GM23338 (cell line): ENCODE measurements around the gene SIL1.

Experiments
- EZH2 ChIP-seq: fragments of 200-600 bp; sonication (generic); IDR thresholded peaks from one replicate; pipeline ENCODE4 v1.8.0; 2017; ENCODE audit warnings: antibody characterized with exemption, mild to moderate bottlenecking, low read depth; ENCODE audit not compliant: unreplicated experiment
- EZH2phosphoT487 ChIP-seq: fragments of 200-600 bp; sonication (generic); IDR thresholded peaks from one replicate; pipeline ENCODE4 v1.8.1; 2018; ENCODE audit warnings: antibody characterized with exemption; ENCODE audit not compliant: unreplicated experiment
- POLR2AphosphoS5 ChIP-seq: IDR thresholded peaks from 2 replicates; pipeline ENCODE4 v1.6.1; 2016; ENCODE audit warnings: antibody characterized with exemption, low read depth
- ZNF114 ChIP-seq: fragments of 250-450 bp; sonication (Bioruptor Pico); IDR thresholded peaks from 2 replicates; pipeline ENCODE4 v1.5.0; 2020; ENCODE audit warnings: mild to moderate bottlenecking, moderate library complexity
- TF ChIP-seq, protein P1 (sequence below), 2 experiments: fragments of 200-600 bp in 1 of 2; sonication (generic) in 1 of 2; conservative IDR thresholded peaks; 2 replicates each; pipeline versions ENCODE4 v1.5.1 to v1.6.1; 2016 to 2017; ENCODE audit warnings: antibody characterized with exemption in 2 of 2, low read depth in 2 of 2, mild to moderate bottlenecking in 2 of 2, moderate library complexity in 1 of 2
- TF ChIP-seq, protein P2 (sequence below): IDR thresholded peaks from one replicate; pipeline ENCODE4 v1.6.1; 2018; ENCODE audit warnings: antibody characterized with exemption; ENCODE audit not compliant: unreplicated experiment
- TF ChIP-seq, protein P3 (sequence below): fragments of 250-450 bp; sonication (Bioruptor Pico); IDR thresholded peaks from 2 replicates; pipeline ENCODE4 v1.5.0; 2020; ENCODE audit warnings: mild to moderate bottlenecking, moderate library complexity

DNA sequence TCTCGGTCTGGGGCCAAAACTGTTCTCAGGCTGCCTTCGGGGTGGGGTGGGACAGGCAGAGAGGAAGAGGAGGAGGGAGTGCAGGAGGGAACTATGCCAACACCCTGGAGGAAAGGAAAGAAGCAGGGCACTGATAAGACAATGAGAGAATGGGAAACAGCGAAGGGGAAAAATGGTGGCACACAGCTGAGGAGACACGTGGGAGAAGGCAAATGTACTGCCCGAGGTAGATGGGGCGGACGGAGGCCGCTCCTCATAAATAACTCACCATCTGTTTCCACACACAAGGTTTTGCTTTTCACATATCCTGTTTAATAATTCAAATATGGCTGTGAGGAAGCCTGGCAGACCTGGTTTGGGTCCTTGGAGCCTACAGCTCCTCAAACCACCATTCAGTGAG is 174.9 kb downstream of the SIL1 start:
- TF ChIP-seq, protein P1, sequence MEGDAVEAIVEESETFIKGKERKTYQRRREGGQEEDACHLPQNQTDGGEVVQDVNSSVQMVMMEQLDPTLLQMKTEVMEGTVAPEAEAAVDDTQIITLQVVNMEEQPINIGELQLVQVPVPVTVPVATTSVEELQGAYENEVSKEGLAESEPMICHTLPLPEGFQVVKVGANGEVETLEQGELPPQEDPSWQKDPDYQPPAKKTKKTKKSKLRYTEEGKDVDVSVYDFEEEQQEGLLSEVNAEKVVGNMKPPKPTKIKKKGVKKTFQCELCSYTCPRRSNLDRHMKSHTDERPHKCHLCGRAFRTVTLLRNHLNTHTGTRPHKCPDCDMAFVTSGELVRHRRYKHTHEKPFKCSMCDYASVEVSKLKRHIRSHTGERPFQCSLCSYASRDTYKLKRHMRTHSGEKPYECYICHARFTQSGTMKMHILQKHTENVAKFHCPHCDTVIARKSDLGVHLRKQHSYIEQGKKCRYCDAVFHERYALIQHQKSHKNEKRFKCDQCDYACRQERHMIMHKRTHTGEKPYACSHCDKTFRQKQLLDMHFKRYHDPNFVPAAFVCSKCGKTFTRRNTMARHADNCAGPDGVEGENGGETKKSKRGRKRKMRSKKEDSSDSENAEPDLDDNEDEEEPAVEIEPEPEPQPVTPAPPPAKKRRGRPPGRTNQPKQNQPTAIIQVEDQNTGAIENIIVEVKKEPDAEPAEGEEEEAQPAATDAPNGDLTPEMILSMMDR (conservative IDR thresholded peaks at IDR 0.05; ENCODE audit: low read depth in 2 of 2) = no peak
- no peak for TF ChIP-seq EZH2phosphoT487
- TF ChIP-seq POLR2AphosphoS5 = no peak
- TF ChIP-seq ZNF114 (CRISPR knock-in tag) = no peak
- TF ChIP-seq EZH2 = no peak
- TF ChIP-seq, protein P2, sequence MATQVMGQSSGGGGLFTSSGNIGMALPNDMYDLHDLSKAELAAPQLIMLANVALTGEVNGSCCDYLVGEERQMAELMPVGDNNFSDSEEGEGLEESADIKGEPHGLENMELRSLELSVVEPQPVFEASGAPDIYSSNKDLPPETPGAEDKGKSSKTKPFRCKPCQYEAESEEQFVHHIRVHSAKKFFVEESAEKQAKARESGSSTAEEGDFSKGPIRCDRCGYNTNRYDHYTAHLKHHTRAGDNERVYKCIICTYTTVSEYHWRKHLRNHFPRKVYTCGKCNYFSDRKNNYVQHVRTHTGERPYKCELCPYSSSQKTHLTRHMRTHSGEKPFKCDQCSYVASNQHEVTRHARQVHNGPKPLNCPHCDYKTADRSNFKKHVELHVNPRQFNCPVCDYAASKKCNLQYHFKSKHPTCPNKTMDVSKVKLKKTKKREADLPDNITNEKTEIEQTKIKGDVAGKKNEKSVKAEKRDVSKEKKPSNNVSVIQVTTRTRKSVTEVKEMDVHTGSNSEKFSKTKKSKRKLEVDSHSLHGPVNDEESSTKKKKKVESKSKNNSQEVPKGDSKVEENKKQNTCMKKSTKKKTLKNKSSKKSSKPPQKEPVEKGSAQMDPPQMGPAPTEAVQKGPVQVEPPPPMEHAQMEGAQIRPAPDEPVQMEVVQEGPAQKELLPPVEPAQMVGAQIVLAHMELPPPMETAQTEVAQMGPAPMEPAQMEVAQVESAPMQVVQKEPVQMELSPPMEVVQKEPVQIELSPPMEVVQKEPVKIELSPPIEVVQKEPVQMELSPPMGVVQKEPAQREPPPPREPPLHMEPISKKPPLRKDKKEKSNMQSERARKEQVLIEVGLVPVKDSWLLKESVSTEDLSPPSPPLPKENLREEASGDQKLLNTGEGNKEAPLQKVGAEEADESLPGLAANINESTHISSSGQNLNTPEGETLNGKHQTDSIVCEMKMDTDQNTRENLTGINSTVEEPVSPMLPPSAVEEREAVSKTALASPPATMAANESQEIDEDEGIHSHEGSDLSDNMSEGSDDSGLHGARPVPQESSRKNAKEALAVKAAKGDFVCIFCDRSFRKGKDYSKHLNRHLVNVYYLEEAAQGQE = no peak
- TF ChIP-seq, protein P3, sequence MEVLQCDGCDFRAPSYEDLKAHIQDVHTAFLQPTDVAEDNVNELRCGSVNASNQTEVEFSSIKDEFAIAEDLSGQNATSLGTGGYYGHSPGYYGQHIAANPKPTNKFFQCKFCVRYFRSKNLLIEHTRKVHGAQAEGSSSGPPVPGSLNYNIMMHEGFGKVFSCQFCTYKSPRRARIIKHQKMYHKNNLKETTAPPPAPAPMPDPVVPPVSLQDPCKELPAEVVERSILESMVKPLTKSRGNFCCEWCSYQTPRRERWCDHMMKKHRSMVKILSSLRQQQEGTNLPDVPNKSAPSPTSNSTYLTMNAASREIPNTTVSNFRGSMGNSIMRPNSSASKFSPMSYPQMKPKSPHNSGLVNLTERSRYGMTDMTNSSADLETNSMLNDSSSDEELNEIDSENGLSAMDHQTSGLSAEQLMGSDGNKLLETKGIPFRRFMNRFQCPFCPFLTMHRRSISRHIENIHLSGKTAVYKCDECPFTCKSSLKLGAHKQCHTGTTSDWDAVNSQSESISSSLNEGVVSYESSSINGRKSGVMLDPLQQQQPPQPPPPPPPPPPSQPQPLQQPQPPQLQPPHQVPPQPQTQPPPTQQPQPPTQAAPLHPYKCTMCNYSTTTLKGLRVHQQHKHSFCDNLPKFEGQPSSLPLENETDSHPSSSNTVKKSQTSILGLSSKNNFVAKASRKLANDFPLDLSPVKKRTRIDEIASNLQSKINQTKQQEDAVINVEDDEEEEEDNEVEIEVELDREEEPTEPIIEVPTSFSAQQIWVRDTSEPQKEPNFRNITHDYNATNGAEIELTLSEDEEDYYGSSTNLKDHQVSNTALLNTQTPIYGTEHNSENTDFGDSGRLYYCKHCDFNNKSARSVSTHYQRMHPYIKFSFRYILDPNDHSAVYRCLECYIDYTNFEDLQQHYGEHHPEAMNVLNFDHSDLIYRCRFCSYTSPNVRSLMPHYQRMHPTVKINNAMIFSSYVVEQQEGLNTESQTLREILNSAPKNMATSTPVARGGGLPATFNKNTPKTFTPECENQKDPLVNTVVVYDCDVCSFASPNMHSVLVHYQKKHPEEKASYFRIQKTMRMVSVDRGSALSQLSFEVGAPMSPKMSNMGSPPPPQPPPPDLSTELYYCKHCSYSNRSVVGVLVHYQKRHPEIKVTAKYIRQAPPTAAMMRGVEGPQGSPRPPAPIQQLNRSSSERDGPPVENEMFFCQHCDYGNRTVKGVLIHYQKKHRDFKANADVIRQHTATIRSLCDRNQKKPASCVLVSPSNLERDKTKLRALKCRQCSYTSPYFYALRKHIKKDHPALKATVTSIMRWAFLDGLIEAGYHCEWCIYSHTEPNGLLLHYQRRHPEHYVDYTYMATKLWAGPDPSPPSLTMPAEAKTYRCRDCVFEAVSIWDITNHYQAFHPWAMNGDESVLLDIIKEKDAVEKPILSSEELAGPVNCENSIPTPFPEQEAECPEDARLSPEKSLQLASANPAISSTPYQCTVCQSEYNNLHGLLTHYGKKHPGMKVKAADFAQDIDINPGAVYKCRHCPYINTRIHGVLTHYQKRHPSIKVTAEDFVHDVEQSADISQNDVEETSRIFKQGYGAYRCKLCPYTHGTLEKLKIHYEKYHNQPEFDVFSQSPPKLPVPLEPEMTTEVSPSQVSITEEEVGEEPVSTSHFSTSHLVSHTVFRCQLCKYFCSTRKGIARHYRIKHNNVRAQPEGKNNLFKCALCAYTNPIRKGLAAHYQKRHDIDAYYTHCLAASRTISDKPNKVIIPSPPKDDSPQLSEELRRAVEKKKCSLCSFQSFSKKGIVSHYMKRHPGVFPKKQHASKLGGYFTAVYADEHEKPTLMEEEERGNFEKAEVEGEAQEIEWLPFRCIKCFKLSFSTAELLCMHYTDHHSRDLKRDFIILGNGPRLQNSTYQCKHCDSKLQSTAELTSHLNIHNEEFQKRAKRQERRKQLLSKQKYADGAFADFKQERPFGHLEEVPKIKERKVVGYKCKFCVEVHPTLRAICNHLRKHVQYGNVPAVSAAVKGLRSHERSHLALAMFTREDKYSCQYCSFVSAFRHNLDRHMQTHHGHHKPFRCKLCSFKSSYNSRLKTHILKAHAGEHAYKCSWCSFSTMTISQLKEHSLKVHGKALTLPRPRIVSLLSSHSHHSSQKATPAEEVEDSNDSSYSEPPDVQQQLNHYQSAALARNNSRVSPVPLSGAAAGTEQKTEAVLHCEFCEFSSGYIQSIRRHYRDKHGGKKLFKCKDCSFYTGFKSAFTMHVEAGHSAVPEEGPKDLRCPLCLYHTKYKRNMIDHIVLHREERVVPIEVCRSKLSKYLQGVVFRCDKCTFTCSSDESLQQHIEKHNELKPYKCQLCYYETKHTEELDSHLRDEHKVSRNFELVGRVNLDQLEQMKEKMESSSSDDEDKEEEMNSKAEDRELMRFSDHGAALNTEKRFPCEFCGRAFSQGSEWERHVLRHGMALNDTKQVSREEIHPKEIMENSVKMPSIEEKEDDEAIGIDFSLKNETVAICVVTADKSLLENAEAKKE (CRISPR knock-in tag) = no peak
